Stimulated activated CD4-positive, alpha-beta T cell treated with anti-CD3 and anti-CD28 coated beads, Interleukin-12 subunit alpha, Interleukin-12 subunit beta, amount 100 ng/mL, for 24 hours (primary cell): ENCODE data around the gene NOC2L.

ENCODE experiments used
- DNase-seq, 2 experiments: peaks; one replicate each; pipeline ENCODE4 v3.0.0-alpha.2; 2020; ENCODE audit warnings: low read depth in 2 of 2

The NOC2L gene

DNA sequence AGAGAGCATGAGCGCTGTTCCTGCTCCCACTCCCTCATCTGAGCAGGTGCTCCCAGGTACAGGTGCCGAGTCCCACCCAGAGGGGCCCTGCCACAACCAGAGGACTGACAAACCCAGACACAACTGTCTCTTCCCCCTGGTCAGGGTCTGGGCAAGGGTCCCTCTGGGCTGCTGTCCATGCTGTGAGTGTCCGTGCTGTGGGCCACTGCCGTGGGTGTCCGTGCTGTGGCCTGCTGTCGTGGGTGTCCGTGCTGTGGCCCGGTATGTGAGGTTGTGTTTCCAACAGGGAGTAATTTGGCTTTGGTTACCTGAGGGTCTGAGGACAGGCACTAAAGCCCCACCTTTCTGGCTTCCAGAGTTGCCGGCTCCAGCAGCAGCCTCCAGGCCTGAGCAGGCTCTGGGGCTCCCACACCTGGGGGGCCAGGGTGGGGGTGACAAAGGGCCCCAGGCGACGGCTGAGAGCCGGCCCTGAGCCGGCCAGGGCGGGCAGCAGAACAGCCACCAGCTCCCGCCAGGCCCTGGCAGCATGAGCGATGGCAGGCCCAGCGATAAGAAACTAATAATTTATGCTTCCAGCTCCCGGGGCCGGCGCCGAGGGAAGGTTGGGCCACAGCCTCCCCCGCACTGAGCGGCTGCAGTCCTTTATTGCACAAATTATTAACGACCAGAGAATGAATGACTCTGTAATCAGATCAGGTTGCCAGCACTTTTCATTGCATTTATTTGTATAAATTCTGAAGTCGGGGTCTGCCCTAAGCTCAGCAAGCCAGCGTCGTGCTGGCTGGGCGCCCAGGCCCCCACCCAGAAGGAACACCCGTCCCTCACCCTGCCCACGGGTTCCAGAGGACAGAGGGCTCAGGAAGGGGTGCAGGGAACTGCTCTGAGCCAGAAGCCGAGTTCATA lies 42.6 kb downstream of the NOC2L start:
- no peak for DNase-seq

DNA sequence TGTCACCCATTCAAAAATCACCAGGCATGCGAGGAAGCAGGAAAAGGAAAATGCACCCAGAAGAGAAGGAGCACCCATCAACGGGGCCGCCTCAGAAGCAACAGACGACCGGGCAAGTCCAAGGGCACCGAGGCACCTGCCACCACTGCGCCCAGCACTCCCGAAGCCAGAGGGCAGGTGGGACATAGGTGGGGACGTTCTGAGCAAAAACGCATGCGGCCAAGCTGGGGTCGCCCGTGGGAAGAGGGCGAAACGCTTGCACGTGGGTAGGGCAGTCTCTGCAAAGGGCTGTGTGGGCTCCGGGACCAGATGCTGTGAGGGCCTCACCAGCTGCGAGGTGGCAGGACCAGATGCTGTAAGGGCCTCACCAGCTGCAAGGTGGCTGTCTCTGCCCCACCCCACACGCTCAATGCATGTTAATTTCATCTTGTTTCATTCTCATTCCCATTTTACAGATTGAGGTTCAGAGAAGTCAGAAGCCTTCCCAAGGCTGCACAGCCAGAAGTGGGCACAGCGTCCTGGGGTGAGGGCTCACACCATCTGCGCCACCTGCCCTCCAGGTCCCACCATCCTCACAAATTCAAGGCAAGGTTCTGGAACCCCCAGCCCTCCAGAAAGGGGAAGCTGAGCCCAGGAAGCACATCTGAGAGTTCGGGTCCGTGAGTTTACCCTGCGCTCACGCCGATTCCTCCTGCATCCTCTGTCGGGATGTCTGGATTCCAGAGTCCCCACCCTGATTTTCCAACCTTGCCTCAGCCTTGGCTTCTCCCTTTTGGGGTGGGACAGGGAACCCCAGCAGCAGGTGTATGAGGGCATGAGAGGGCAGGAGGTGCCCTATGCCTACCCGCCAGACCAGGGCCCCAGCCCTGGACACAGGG lies 43.5 kb downstream of the NOC2L start:
- no peak for DNase-seq

DNA sequence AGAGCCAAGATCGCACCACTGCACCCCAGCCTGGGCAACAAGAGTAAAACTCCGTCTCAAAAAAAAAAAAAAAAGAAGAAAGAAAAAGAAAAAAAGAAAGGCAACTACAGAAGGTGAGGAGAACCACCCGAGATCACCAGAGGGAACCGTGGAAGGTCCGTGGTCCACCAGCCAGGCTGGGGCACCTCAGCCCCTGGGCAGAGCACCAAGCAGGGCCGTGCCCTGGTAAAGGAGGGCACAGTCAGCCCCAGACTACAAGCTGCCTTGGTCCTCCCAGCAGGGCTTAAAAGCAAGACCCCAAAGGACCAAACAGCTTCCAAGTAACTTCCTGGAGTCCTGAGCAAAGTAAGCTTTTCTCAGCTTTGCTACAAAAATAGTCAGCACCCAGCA lies 44.2 kb downstream of the NOC2L start:
- no peak for DNase-seq

DNA sequence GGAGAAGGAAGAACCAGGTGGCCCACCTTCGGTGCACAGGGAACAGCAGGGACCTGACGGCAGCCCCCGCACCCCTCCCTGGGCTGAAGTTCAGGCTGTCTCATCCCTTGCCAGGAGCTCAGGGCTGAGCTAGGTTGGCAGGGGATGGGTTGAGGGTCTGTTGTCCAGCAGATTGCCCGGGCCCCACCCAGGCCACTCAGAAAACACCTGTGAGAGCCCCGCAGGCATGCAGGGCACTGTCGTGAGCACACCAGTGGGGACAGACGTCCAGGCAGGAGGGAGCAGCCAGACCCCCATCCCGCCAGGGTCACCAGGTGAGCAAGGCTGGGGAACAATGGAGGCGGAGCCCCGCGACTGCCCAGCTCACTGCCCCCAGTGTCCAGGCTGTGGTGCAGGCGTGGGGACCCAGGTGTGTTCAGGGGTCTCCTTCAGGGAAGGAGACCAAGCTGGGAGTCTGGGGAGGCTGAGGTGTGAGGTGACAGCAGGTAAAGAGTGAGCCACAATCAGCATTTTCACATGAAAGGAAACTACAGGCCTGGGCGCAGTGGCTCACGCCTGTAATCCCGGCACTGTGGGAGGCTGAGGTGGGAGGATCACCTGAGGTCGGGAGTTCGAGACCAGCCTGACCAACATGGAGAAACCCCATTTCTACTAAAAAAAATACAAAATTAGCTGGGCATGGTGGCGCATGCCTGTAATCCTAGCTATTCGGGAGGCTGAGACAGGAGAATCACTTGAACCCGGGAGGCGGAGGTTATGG lies 44.7 kb downstream of the NOC2L start:
- no peak for DNase-seq

DNA sequence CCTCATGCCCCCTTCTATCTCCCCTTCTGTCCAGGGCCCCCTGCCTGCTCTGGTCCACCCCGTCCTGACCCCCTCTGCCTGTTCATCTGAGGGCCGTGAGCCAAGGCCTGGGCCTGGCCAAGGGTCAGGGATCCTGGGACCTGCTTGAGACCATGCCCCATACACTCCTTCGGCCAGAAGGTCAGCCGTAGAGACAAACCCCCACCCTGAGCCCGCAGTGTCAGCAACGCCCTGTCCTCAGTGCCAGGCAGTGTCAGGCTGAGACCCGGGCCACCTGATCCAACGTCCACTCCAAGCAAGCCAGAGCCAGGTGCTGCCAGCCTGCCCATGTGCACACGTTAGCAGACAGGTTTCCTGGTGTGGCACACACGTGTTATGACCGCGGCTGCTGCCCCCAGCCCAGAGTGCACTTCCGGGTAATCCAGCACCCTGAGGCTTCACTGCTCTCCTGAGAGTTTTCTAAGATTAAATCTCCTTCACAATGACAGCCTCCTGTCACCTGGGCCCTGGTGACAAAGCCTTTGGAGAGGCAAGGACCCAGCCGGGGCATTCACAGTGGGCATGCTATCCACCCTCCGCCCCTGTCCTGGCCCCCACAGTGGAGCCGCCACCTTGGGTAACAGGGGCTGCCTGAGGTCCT lies 45.4 kb downstream of the NOC2L start:
- no peak for DNase-seq

DNA sequence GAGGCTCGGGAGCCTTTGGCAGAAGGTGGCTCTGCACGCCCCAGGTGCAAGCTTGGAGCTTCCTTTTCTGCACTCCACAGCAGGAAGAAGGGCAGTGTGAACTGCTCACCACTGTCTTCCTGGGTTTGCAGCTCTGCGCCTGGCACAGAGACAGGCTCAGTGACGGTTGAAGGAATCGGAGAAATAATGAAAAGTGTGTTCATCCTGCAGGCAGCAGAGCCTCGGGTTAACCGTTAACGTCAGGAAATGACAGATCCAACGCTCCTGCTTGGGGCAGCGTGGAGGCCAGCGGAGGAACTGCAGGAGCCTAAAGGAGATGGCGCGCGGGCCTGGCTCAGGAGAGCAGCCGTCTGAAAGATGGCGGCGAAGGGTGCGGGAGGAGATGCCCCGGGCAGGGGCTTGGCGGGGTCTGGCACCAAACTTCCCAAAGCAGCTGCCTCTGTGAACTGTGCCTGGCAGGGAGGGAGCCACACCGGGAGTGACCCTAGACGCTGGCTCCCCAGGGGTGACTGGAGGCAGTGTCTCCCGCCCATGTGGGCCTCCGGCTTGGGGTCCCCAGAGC lies 46.2 kb downstream of the NOC2L start:
- DNase-seq, result no peak

DNA sequence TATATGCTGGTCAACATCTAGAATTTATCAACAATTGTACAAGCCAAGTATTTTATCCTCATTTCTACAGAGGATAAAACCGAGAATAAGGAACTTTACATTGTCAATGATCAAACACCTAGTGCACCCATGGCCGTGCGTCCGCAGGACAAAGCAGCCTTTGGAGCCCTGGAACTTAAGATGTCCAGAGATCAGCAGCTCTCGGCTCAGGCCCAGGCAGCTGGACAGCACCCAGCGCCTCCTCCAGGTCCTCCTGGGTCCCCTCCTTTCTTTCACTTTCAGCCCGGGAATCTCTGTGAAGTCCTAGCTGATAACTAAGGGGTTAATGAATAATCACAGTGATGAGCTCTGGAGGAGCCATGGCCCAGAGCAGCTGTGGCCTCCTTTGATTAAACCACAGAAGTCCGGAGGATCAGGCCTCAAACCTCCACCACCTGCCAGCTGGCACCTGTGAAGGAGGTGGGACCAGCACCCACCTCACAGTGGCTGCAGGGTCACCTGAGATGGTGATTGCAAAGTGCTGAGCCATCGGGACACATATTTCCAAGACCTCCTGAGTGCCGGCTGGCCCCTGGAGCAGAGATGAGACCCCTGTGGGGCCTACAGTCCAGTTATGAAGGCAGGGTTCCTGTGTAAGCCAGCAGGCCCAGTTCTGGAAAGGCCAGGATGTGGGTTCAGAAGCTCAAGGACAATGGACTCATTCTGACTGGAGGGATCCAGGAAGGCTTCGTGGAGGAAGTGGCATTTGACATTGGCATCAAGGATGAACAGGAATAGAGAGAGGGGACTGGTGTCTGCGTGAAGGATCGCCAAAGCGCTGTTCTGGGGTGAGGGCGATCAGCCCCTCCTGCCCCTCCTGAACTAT lies 46.9 kb downstream of the NOC2L start:
- no peak for DNase-seq

DNA sequence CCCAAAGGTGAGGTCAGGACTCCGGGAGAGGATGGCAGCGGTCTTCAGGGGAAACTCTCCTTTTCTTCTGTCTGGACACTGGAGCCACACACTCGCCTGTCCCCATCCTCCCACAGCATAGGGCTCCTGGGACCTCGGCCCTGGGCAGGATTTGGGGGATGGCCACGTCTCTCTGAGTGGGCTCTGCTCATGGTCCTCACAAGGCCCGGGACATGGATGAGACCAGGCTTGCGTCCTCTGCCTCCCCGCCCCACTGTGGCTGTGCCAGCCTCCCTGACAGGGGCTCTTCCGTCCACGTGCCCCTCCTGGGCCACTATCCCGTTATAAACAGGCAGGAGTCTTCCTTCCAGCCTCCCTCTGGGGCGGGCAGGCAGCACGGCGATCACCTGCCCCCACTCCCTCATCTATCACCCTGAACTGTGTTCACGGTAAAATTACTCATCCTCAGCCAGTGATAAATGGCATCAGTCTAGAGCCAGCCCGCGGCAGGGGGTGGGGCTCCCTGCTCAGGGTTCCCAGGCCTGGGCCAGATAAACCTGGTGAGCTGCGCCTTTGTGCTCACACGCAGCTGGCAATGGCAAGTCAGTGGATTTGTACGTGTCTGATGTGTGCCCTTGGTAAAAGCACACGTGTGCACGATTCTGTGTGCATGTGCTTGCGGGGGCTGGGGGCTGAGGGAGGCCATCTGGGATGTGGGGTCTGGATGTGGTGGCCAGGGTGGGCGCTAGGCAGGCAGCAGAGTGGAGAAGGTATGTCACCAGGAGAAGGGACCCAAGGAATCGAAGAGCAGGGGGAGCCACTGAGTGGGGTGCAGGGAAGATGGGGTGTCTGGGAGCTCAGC lies 48.0 kb downstream of the NOC2L start:
- no peak for DNase-seq

DNA sequence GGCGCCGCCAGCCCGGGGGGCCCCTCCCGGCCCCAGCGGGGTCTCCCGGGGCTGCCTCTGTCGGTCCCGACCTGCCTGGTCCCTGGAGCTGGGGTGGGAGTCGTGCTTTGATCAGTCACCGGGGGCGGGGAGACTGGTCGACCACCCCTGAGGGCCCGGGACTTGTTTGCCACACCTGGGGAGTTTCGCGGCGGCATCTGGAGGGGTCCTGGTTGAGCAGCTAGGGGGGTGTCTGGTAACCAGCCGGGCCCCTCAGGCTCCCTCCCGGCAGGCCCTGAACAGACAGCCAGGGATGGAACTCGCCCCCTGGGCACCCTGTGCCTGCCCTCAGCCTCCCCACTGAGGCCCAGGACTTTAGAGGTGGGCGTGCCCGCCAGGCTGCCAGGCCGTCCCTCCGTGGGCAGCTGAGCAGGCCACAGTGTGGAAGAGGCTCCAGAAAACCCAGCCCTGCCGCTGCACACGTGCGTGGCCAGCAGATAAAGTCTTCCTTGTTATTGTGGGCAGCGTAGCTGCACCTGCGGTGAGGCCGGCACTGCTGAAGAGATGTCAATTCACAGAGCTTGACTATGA lies 48.7 kb downstream of the NOC2L start:
- DNase-seq, result no peak

DNA sequence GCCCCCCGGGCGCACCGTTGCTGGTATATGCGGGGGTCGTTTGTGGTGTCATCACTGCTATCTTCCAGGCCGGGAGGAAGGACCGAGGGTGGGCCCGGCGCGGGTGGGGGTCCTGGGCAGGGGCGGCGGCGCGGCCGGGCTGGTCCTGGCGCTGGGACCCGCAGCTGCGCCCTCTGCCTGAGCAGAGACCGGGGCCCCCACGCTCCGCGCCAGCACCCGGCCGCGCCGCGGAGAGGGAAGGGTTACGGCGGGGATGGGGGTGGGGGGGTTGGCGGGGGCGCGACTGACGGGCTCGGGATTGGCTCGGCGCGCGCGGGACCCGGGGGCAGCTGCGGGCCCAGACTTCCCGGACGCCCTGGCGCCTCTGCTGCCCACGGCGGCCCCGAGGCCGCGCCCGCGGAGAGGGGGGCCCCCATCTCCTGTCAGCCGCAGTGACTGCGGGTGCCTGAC lies 49.2 kb downstream of the NOC2L start:
- DNase-seq, result no peak

DNA sequence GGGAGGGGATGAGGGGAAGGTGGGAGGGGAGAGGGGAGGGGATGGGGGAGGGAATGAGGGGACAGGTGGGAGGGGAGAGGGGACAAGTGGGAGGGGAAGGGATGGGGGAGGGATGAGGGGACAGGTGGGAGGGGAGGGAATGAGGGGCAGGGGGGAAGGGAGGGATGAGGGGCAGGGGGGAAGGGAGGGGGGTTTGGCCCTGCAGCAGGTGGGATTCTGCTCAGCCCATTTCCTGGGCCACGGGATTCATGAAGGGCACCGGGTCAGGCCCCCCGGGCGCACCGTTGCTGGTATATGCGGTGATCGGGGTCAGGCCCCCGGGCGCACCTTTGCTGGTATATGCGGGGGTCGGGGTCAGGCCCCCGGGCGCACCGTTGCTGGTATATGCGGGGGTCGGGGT lies 50.4 kb downstream of the NOC2L start:
- DNase-seq, result no peak

DNA sequence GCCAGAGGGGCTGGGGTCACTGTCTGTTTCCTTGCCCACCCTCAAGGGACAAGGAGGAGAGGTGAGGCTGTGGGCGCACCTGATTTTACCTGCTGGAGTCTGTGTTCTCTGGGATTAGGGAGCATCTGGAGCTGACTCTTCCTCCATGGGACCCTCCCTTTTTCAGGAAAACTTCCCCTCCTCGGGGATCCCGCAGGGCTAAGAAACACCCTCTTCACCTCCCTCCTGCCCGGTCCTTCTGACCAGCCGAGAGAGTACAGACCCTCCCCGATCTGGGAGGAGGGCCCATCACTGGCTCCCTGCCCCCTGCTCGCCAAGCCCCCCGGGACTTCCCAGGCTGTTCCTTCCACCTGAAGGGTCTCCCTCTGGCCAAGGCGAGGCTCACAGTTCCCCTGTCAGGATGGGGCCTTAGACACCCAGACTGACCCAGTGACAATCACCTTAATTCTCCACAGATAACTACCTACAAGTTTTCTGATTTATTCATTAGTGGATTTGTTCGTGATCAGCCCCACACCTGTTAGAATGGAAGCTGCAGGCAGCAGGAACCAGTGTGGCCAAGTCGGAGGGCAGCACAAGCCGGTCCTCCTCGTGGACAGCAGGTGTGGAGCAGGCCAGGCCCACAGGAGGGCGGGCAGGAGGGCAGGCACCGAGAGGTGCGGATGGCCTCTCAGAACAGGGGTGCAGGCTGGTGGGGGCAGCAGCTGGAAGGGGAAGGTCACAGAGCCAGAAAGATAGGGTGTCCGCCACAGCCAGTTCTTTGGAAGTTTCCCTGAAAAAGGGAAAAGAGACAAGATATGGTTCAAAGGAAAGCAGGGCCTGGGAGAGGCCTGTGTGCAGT lies 51.2 kb downstream of the NOC2L start:
- no peak for DNase-seq

DNA sequence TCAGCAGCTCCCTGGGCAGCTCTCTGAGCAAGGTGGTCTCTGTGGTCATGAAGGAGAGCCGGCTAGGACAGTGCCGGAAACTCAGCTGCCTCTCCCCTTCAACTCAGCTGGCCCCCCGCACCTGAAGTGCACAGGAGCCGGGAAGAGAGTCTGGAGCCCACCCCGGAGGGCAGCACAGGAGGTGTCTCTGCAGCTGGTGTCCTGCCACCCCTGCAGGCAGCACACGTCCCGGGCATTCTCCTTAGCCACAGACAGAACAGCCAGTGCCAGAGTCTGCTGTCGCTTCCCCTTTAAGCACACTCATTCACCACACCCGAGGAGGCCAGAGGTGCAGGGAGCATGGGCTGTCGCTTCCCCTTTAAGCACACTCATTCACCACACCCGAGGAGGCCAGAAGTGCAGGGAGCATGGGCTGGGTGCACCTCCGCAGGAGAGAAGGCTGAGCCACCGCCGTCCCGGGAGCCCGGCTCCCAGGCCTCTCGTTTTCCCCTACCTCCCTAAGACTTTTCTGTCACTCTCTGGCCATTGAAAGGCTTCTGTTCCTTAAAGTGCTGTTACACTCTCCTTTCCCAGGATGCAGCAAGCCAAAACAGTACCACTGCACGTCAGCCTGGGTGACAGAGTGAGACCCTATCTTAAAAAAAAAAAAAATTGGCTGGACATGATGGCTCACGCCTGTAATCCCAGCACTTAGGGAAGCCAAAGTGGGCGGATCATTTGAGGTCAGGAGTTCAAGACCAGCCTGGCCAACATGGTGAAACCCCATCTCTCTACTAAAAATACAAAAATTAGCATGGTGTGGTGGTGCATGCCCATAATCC lies 52.2 kb downstream of the NOC2L start:
- no peak for DNase-seq

DNA sequence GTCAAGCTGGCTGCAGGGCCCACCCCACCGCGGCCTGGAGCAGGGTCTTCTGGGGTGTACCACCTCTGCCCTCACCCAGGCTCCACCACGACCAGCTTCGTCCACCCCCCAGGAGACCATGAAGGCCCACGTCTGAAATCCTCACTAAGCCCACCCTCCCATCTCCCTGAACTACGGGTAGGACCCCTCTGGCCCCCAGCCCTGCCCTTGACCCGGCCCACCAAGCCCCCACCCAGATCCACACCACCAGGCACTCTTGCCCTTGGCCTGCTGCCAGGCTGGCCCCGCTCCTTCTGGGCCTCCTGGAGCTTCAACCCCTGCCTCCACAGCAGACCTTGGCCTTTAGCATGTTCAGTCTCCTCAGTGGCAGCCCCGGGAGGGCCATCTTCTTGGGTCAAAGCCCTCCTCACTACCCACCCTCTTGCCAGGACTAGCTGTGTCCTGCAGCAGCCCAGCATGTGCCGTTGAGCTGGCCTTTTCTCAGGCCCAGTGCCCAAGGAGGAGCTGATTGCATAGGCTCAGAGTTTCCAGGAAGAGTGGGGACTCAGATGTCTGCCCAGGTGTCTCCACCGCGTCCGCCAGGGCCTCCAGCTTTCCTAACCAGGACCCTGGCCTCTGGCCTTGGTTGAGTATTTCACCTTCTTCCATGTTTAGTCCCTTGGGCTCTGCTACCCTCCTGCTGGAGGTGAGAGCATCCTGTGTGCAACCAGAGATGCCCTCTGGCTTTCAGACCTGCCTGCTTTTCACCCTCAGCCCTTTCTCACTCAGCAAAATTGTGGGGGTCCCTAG lies 53.1 kb downstream of the NOC2L start:
- DNase-seq, result no peak

DNA sequence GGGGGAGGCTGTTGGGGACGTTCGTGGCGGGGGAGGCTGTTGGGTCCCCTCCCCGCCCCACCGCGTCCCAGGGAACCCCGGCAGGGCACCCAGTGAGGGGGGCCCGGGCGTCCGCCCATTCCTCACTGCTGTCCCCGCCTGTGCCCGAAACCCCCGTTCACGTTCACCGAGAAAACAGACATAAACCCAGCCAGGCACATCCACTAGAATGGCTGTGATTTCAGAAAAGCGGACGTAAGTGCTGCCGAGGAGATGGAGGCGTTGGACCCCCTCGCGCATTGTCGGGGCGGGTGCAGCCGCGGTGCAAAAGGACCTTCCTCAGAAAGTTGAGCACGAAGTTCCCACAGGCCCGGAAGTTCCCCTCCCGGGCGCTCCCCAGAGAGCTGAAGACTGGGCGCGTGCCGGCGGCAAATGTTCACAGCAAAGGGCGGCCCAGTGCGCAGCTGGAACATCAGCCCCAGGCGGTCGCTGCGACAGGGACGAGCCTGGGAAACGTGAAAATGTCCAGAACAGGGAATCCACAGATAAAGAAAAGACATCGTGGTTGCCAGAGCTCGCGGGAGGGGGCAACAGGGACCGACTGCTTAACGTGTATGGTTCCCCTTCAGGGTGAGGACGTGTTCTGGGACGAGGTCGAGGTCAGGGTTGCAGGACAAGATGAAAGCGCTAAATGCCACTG lies 53.8 kb downstream of the NOC2L start:
- no peak for DNase-seq
